ENCODE results near the gene ATG2B.
A peak's percentile ranks its signal among the peaks of the same experiment; 100 is the strongest.

The ATG2B gene

DNA sequence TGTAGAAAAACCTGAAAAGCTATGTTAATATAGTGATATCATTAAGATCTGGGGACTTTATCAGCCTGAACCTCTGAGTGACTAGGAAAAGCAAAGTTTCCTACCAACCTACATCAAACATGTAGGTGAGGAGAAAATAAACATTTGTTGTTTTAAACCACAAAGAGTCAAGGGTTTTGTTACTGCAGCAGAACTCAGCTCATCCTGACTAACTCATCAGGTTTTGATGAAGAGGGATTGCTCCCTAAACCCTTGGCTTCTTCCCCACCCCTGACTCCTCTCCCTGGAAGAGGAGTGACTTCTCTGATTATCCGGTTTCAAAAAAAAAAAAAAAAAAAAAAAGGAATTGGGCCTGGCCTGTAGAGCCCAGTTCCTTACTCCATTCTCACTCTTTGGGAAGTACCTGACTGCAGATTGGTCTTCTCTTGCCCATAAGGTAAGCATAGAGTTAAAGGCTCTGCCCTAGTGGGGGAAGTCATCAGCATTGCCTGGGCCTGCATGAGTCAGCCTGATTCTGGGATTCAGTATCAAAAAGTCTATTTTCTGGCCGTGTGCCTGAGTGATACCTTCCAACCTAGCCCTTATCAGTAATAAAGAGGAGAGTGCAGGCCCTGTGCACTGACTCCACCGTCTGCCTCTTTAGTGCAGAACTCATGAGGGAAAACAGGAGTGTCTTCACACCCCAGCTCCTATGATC is 90.2 kb downstream of the ATG2B start:
- no peak for DNase-seq (ENCODE audit: low spot score)

DNA sequence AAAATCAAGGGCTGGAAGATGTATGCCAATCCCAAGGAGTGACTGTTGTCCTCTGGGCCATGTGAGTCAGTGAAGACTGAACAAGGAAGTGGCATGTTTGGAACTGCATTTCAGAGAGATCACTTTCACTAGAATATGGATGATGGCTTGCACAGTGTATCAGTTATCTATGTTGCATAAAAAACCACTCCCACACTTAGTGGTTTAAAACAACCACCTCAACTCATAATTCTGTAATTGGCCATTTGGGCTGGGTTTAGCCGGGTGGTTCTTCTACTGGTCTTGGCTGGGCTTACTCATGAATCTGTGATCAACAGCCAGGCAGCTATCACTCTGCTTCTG is 91.7 kb downstream of the ATG2B start:
- no peak for DNase-seq (ENCODE audit: low spot score)

GRCh38 chr14:96270565-96271420 is 92.3 kb downstream of the ATG2B start:
- DNase-seq (ENCODE audit: low spot score): no peak

- no peak for DNase-seq (ENCODE audit: low spot score)
Measured at GRCh38 chr14:96269359-96269710, 93.8 kb downstream of the ATG2B start.

DNA sequence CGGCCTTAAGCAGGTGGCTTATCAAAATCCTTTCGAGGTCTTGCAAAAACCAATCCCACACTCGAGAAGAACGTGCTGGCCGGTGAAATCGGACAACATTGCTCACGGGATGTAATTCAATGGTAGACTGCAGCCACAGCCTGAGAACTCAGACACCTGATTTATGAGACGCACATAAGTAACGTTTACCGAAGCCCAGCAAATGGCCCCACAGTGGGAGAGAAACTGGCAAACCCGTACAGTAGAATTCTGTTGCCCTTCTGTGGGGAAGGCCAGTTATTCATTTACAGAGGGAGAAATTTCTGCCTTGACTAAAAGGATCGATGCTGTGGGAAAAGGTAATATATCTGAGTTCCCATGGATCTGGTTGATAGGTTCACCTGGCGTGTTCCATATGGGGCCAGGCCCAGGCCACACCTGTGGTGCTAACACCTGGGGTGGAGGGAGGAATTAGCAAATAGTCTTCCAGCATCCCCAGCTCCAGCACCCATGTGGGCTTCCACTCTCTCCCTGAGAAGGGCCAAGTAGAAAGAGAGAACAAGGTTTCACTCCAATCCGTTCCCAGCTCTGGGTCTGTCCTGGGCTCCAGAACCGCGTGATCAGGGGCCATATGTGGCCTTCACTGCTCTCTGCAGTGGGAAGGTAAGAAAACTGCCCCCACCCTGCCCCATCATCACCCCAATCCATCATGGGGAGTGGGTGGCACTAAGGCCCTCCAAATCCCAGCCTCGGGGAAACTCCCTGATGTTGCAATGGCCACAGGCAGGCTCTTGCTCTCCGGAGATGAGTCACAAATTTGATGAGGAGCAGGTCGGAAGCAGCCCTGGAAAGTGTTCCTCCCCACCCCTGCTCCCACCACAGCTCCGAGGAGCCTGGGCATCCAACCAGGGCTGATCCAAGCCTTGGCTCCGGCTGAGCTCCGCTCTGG is 94.4 kb downstream of the ATG2B start:
- DNase-seq (ENCODE audit: low spot score): peak; percentile 96

DNA sequence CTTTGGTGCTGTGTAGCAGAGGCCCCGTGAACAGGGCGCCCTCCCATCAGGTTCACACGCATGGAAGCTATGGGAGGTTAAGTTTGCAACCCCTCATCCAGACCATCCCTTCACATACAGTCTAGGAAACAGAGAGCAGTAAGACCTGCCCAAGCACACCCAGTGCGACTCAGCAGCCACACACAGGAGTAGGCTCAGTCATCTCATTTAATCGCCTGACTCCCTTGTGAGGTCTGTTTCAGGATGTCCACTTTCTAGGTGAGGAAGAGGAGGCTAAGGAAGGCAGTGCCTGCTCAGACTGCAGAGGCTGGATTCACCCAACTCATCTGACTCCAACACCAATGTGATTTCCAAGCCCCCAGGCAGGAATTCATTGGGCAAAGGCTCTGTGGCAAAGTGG is 95.2 kb downstream of the ATG2B start:
- no peak for DNase-seq (ENCODE audit: low spot score)

- DNase-seq (ENCODE audit: low spot score): peak; percentile 72
Measured at GRCh38 chr14:96267336-96267735, 95.8 kb downstream of the ATG2B start.

- DNase-seq (ENCODE audit: low spot score): no peak
Measured at GRCh38 chr14:96265383-96266095, 97.6 kb downstream of the ATG2B start.

DNA sequence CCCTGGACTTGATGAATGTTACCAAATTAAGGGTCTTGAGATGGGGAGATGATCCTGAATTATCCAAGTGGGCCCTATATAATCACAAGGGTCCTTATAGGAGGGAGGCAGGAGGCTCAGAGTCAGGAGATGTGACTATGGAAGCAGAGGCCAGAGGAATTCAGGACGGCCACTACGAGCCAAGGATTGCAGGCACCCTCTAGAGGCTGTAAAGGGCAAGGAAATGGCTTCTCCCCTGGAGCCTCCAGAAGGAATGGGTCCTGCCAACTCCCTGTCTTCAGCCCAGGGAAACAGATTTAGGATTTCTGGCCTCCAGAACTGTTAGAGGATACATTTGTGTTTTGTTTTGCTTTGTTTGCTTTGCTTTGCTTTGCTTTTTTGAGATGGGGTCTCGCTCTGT is 98.3 kb downstream of the ATG2B start:
- DNase-seq (ENCODE audit: low spot score): no peak

DNA sequence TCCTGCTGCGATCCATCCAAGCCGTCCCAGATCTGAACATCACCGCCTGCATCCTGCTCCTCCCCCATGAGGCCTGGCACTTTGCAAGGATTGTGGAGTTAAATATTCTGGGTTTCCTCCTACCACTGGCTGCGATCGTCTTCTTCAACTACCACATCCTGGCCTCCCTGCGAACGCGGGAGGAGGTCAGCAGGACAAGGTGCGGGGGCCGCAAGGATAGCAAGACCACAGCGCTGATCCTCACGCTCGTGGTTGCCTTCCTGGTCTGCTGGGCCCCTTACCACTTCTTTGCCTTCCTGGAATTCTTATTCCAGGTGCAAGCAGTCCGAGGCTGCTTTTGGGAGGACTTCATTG is 99.0 kb downstream of the ATG2B start:
- DNase-seq (ENCODE audit: low spot score): no peak

- no peak for DNase-seq (ENCODE audit: low spot score)
Measured at GRCh38 chr14:96263347-96264199, 99.6 kb downstream of the ATG2B start.

GRCh38 chr14:96261772-96262655 is 101.1 kb downstream of the ATG2B start:
- no peak for DNase-seq (ENCODE audit: low spot score)

- DNase-seq (ENCODE audit: low spot score): no peak
Measured at GRCh38 chr14:96261053-96261452, 102.1 kb downstream of the ATG2B start.

- DNase-seq (ENCODE audit: low spot score): peak; percentile 56
Measured at GRCh38 chr14:96260341-96260821, 102.8 kb downstream of the ATG2B start.

GRCh38 chr14:96257900-96258299 is 105.2 kb downstream of the ATG2B start:
- no peak for DNase-seq (ENCODE audit: low spot score)

DNA sequence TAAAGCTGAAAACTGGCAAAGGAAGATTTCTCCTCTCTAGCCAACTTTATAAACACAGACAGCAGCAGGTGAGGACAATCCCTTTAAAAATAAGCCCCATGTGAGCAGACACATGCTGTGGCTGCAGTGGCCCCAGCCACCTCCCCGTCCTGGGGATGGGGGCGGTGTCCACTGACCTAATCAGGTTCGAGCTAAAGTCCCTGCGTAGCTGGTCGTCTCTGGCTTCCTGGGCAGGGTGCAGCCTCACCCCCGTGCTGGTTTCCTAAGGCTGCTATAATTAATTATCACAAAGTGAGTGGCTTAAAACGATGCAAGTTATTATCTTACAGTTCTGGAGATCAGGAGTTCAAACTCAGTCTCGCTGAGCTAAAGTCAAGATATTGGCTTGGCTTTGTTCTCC is 106.1 kb downstream of the ATG2B start:
- DNase-seq (ENCODE audit: low spot score): no peak

DNA sequence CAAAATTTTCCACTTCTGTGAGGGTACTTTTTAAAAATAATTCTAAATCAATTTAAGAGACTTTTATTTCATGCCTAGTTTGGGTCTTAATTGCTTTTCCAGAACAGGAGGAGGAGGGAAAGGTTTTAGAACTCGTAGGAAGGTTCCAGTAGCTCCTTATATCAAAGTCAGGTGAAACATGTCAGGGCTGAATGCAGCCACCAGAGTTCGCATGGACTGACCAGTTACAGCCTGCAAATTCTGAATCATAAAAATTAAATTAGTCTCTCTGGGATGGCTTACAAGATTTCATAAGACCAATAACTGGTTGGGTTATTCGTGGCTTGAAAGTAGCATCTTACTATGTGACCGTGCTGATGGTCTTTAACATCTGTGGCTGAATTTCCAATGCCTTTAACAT is 106.7 kb downstream of the ATG2B start:
- peak; percentile 61 for DNase-seq (ENCODE audit: low spot score)

GRCh38 chr14:96255501-96256366 is 107.4 kb downstream of the ATG2B start, which contains the start of gene BDKRB1:
BDKRB1 (plus strand) TSS chr14:96256210; CDS start chr14:96263683, 7,473 bp downstream.
- peak; percentile 86 for DNase-seq (ENCODE audit: low spot score)

- no peak for DNase-seq (ENCODE audit: low spot score)
Measured at GRCh38 chr14:96254687-96255086, 108.5 kb downstream of the ATG2B start.

Data from AG08395 (cell line).